PC-3 (cell line): ENCODE results near the gene STK39. TPM values are rescaled to one million over a fixed set of nuclear protein-coding genes. Genes with fewer than 3 reads are reported as not detected.

Experiments used
- ATAC-seq: fragments of 200-7000 bp; cut with Tn5 transposase; 2 replicates; pipeline ENCODE4 v1.9.1; 2020; ENCODE audit warnings: mild to moderate bottlenecking, moderate library complexity
- BruUV-seq: library from RNA; stranded (reverse); fragments of 400-500 nt; replicated peaks from 2 replicates; lab custom pipeline; 2021; lab: Mats Ljungman, UMichigan
- CTCF ChIA-PET: fragments of 300-600 bp; sonication (Branson Sonifier 250); formaldehyde crosslinking; loops from one replicate; lab custom pipeline; 2022; ENCODE audit warnings: antibody characterized with exemption; lab: Charles Lee
- POLR2A ChIA-PET: fragments of 300-600 bp; sonication (Branson Sonifier 250); formaldehyde crosslinking; loops from one replicate; lab custom pipeline; 2022; ENCODE audit warnings: antibody characterized with exemption; ENCODE audit not compliant: unreplicated experiment; lab: Charles Lee
- DNase-seq: peaks from one replicate; pipeline ENCODE4 v3.0.0-alpha.2; 2015
- H2AFZ ChIP-seq: fragments of 300-600 bp; sonication (generic); 2 replicates; pipeline ENCODE4 v1.6.0; 2016; ENCODE audit warnings: antibody characterized with exemption, low read length
- H3F3A ChIP-seq: fragments of 300-600 bp; sonication (generic); one replicate; pipeline ENCODE4 v1.6.0; 2017; ENCODE audit warnings: antibody characterized with exemption, low read length, control low read depth, mild to moderate bottlenecking; ENCODE audit not compliant: unreplicated experiment
- H3K27ac ChIP-seq: fragments of 300-600 bp; sonication (generic); 2 replicates; pipeline ENCODE4 v1.5.1; 2016; ENCODE audit warnings: mild to moderate bottlenecking, low read length
- H3K27me3 ChIP-seq: fragments of 300-600 bp; sonication (generic); 2 replicates; pipeline ENCODE4 v1.6.1; 2016; ENCODE audit warnings: low read length, mixed read lengths
- H3K36me3 ChIP-seq: fragments of 300-600 bp; sonication (generic); 2 replicates; pipeline ENCODE4 v1.6.1; 2016; ENCODE audit warnings: low read depth, mixed run types, low read length, mixed read lengths
- H3K4me1 ChIP-seq: fragments of 300-600 bp; sonication (generic); 2 replicates; pipeline ENCODE4 v1.5.1; 2016; ENCODE audit warnings: low read length; ENCODE audit not compliant: insufficient read depth
- H3K4me2 ChIP-seq: fragments of 300-600 bp; sonication (generic); 2 replicates; pipeline ENCODE4 v1.6.0; 2016; ENCODE audit warnings: low read length
- H3K4me3 ChIP-seq: fragments of 300-600 bp; sonication (generic); 2 replicates; pipeline ENCODE4 v1.5.1; 2016; ENCODE audit warnings: mild to moderate bottlenecking, low read length, mixed read lengths
- H3K79me2 ChIP-seq: fragments of 300-600 bp; sonication (generic); 2 replicates; pipeline ENCODE4 v1.6.1; 2017; ENCODE audit warnings: low read length, mixed read lengths
- H3K9ac ChIP-seq: fragments of 300-600 bp; sonication (generic); 2 replicates; pipeline ENCODE4 v1.6.0; 2016; ENCODE audit warnings: mild to moderate bottlenecking, low read length
- H3K9me2 ChIP-seq: fragments of 300-600 bp; sonication (generic); replicated peaks from 2 replicates; pipeline ENCODE4 v1.6.1; 2016; ENCODE audit warnings: mixed run types, low read length, mixed read lengths
- H3K9me3 ChIP-seq: fragments of 300-600 bp; sonication (generic); 2 replicates; pipeline ENCODE4 v1.6.1; 2016; ENCODE audit warnings: low read length, mixed read lengths
- H4K20me1 ChIP-seq: fragments of 300-600 bp; sonication (generic); 2 replicates; pipeline ENCODE4 v1.6.1; 2016; ENCODE audit warnings: low read length, mixed read lengths
- CTCF ChIP-seq: fragments of 300-600 bp; sonication (generic); conservative IDR thresholded peaks from 2 replicates; pipeline ENCODE4 v1.5.1; 2017; ENCODE audit warnings: antibody characterized with exemption, low read depth, mild to moderate bottlenecking, low read length
- EZH2 ChIP-seq: fragments of 300-600 bp; sonication (generic); IDR thresholded peaks from one replicate; pipeline ENCODE4 v1.6.1; 2017; ENCODE audit warnings: antibody characterized with exemption, mild to moderate bottlenecking, low read length; ENCODE audit not compliant: unreplicated experiment
- EZH2phosphoT487 ChIP-seq: fragments of 300-600 bp; sonication (generic); IDR thresholded peaks from 2 replicates; pipeline ENCODE4 v1.6.1; 2018; ENCODE audit warnings: mild to moderate bottlenecking, antibody characterized with exemption, low read length, borderline replicate concordance
- intact Hi-C: fragments of 100-400 bp; cut with micrococcal nuclease; formaldehyde crosslinking; loops from 2 replicates; pipeline ENCODE4 v1.9.0; 2023
- total RNA-seq: library from RNA; depleted of rRNA; stranded (reverse); fragments of >200 nt; gene quantifications from 2 replicates; pipeline ENCODE4 v1.2.3, GENCODE V29; 2014

Gene STK39
- total RNA-seq, 1 experiment from 2014 or later = 17.9 TPM

- ATAC-seq = no peak
- ChIA-PET POLR2A (no interaction called here), CTCF (no interaction called here)
- H3K4me2 ChIP-seq = no peak overlapping the region
- peaks cover 17% of the 10 kb centered on the region for H3K27me3 ChIP-seq
- BruUV-seq = no TSS peak
- no peaks in the 10 kb centered on the region; the same call in 1 of the 2 replicates for H3K4me1 ChIP-seq
- intact Hi-C loops = no loop called here
- H4K20me1 ChIP-seq = no peaks in the 10 kb centered on the region
- H2AFZ ChIP-seq = no peak overlapping the region
- H3F3A ChIP-seq = no peaks in the 10 kb centered on the region
- TF ChIP-seq EZH2 (no peak), EZH2phosphoT487 (no peak), CTCF (no peak)
- no peaks in the 10 kb centered on the region for H3K36me3 ChIP-seq
- no peak overlapping the region for H3K27ac ChIP-seq
- no peaks in the 10 kb centered on the region for H3K9me3 ChIP-seq
- H3K9me2 ChIP-seq = no peaks in the 10 kb centered on the region
- DNase-seq = no peak
- H3K79me2 ChIP-seq = no peaks in the 10 kb centered on the region
- H3K9ac ChIP-seq = no peak overlapping the region
- H3K4me3 ChIP-seq = no peak overlapping the region
Observed at GRCh38 chr2:167940734-167941507, 306.5 kb downstream of the STK39 start.

GRCh38 chr2:167940346-167940725 is 307.1 kb downstream of the STK39 start:
- no peak overlapping the region for H2AFZ ChIP-seq
- H3K4me1 ChIP-seq = no peaks in the 10 kb centered on the region; the same call in 1 of the 2 replicates
- no TSS peak for BruUV-seq
- POLR2A ChIA-PET = no interaction called here
- ATAC-seq (no peak), DNase-seq (no peak)
- TF ChIP-seq EZH2phosphoT487 = no peak
- no peak overlapping the region for H3K27ac ChIP-seq
- CTCF ChIA-PET = no interaction called here
- no peaks in the 10 kb centered on the region for H3K79me2 ChIP-seq
- H3F3A ChIP-seq = no peaks in the 10 kb centered on the region
- H3K4me2 ChIP-seq = no peak overlapping the region
- intact Hi-C loops = no loop called here
- no peaks in the 10 kb centered on the region for H4K20me1 ChIP-seq
- H3K27me3 ChIP-seq = peaks cover 17% of the 10 kb centered on the region
- no peak overlapping the region for H3K9ac ChIP-seq
- H3K4me3 ChIP-seq = no peak overlapping the region
- H3K9me2 ChIP-seq = no peaks in the 10 kb centered on the region
- H3K36me3 ChIP-seq = no peaks in the 10 kb centered on the region
- H3K9me3 ChIP-seq = no peaks in the 10 kb centered on the region

- Histone ChIP-seq H3F3A (no peaks in the 10 kb centered on the region), H2AFZ (no peak overlapping the region), H3K79me2 (no peaks in the 10 kb centered on the region), H3K9me3 (no peaks in the 10 kb centered on the region), H3K9ac (no peak overlapping the region), H3K4me1 (no peaks in the 10 kb centered on the region), H4K20me1 (no peaks in the 10 kb centered on the region), H3K9me2 (no peaks in the 10 kb centered on the region), H3K36me3 (no peaks in the 10 kb centered on the region), H3K4me2 (no peak overlapping the region), H3K27ac (no peak overlapping the region), H3K27me3 (peaks cover 17% of the 10 kb centered on the region), H3K4me3 (no peak overlapping the region)
- DNase-seq = no peak
- ChIA-PET CTCF (no interaction called here), POLR2A (no interaction called here)
- no peak for TF ChIP-seq EZH2phosphoT487
- no peak for TF ChIP-seq EZH2
- BruUV-seq = no TSS peak
- intact Hi-C loops = no loop called here
- ATAC-seq = no peak
Observed at GRCh38 chr2:167939514-167940345, 307.7 kb downstream of the STK39 start.
